K562 treated with DMSO at 1 percent for 24 hours (cell line): ENCODE measurements around the gene GJE1. TPM values are rescaled to one million over a fixed set of nuclear protein-coding genes. Genes with fewer than 3 reads are reported as not detected.

Source experiments
- total RNA-seq: library from RNA; unstranded; fragments of 300-600 nt; gene quantifications from 2 replicates; pipeline ENCODE4 v1.2.3, GENCODE V29; 2022; ENCODE audit warnings: low read depth; ENCODE audit not compliant: insufficient read depth

Gene GJE1
- total RNA-seq: not detected in 2 replicates

GRCh38 chr6:142132625-142133024 lies at the start of gene GJE1:
TSS of gene GJE1 (plus strand) at chr6:142132925. CDS start at chr6:142133159, 234 bp downstream.

GRCh38 chr6:142146828-142147662 lies 14.3 kb downstream of the GJE1 start, which contains the start of the genes NMBR and VTA1:
TSS of gene NMBR (minus strand) at chr6:142147122. CDS start at chr6:142088658, 58,464 bp downstream.
TSS of gene VTA1 (plus strand) at chr6:142147263. CDS start at chr6:142147288, 25 bp downstream.

Other genes starting within 250 kb of the GJE1 start
- gene NMBR, start 14.2 kb downstream of the GJE1 start, total RNA-seq: not detected in 2 replicates
- gene VTA1, start 14.3 kb downstream of the GJE1 start, total RNA-seq: 38.4 and 48.1 TPM in 2 replicates
- not detected in 2 replicates for gene ADGRG6, start 169.1 kb downstream of the GJE1 start, total RNA-seq